Fibroblast of villous mesenchyme (primary cell): ENCODE data around the gene P2RX4. TPM values are rescaled to one million over a fixed set of nuclear protein-coding genes. Genes with fewer than 3 reads are reported as not detected.
"Not testable (repeated sequence)": the region's sequence is repeated elsewhere in the genome, so short reads cannot be mapped to it uniquely, and the experiment has no call there.

ENCODE experiments used
- DNase-seq: peaks from one replicate; pipeline ENCODE4 v3.0.0-alpha.2; 2010; ENCODE audit warnings: low read depth
- H3K4me3 ChIP-seq: 2 replicates; pipeline ENCODE4 v1.5.1; 2011; ENCODE audit warnings: low read depth, mild to moderate bottlenecking, low read length
- CTCF ChIP-seq: IDR thresholded peaks from 2 replicates; pipeline ENCODE4 v1.5.1; 2012; ENCODE audit warnings: low read depth, mild to moderate bottlenecking, low read length; ENCODE audit not compliant: insufficient read depth
- total RNA-seq: library from RNA; depleted of rRNA; stranded (reverse); fragments of >200 nt; gene quantifications from 2 replicates; pipeline ENCODE4 v1.2.3, GENCODE V29; 2012

Gene P2RX4
- total RNA-seq, 1 donor, result 15.1 TPM

GRCh38 chr12:121251838-121252237 is 41.9 kb downstream of the P2RX4 start:
- DNase-seq, result no peak
- no peak for TF ChIP-seq CTCF
- no peak overlapping the region for H3K4me3 ChIP-seq

- no peak overlapping the region for H3K4me3 ChIP-seq
- no peak for TF ChIP-seq CTCF
- DNase-seq, result no peak
Observed at GRCh38 chr12:121252712-121253345, 42.9 kb downstream of the P2RX4 start.

- TF ChIP-seq CTCF, result no peak
- no peak for DNase-seq
- no peak overlapping the region for H3K4me3 ChIP-seq
Observed at GRCh38 chr12:121253638-121254335, 43.9 kb downstream of the P2RX4 start.

- no peak overlapping the region for H3K4me3 ChIP-seq
- TF ChIP-seq CTCF, result no peak
- no peak for DNase-seq
Observed at GRCh38 chr12:121255433-121255832, 45.5 kb downstream of the P2RX4 start.

- not testable (repeated sequence) for DNase-seq, H3K4me3 ChIP-seq
Observed at GRCh38 chr12:121257704-121258449, 47.9 kb downstream of the P2RX4 start.

- DNase-seq, result no peak
- TF ChIP-seq CTCF, result no peak
- no peak overlapping the region for H3K4me3 ChIP-seq
Observed at GRCh38 chr12:121259074-121259473, 49.1 kb downstream of the P2RX4 start.

- no peak for DNase-seq
- no peak for TF ChIP-seq CTCF
- H3K4me3 ChIP-seq, result no peak overlapping the region
Observed at GRCh38 chr12:121260091-121260490, 50.2 kb downstream of the P2RX4 start.
